ENCODE measurements around the gene KDM5C.
"Not testable (repeated sequence)": the region's sequence is repeated elsewhere in the genome, so short reads cannot be mapped to it uniquely, and the experiment has no call there.

KDM5C gene

DNA sequence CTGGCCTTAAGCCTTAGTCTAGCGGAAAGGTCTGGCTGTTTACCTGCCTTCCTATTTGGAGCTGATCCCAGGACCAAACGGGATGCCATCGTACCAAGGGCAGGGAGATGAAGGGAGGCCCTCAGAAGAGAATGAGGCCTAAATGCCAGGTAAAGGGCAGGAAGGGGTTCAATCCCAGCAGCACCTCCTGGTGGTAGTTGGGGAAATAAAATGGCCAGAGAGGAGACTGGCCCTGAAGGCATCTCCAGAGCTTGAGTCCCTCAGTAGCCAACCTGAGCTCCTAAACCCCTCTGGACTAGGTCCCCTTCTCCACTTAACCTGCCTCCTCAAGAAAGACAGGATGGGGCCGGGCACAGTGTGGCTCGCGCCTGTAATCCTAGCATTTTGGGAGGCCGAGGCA, 53.7 kb downstream of the KDM5C start:
- no peak overlapping the region for H2BK12ac ChIP-seq (ENCODE audit: low read length)
- WGBS (ENCODE audit: extremely low coverage, insufficient coverage, insufficient read length): no CpG with 5 or more reads among the region's 7 CpGs
- no peaks in the 10 kb centered on the region for H3K36me3 ChIP-seq (ENCODE audit: control insufficient read depth in 1 of 2, insufficient read depth in 2 of 2, low read length in 2 of 2)
- no peak overlapping the region for H3K23ac ChIP-seq (ENCODE audit: low read length)
- no peak overlapping the region for H4K8ac ChIP-seq (ENCODE audit: low read depth, low read length)
- no peak overlapping the region for H2BK120ac ChIP-seq (ENCODE audit: insufficient read depth, low read length, poor library complexity)
- H3K4me3 ChIP-seq (ENCODE audit: low read depth, low read length): no peak overlapping the region
- no peaks in the 10 kb centered on the region for H3K4me1 ChIP-seq (ENCODE audit: control insufficient read depth in 1 of 2, insufficient read depth in 2 of 2, low read length in 2 of 2)
- no peak overlapping the region for H2AK5ac ChIP-seq (ENCODE audit: low read length)
- H2BK5ac ChIP-seq (ENCODE audit: low read depth, low read length, poor library complexity): no peak overlapping the region
- H3K27me3 ChIP-seq (ENCODE audit: insufficient read depth, low read length): no peaks in the 10 kb centered on the region
- H3K9me3 ChIP-seq (ENCODE audit: insufficient read depth, low read depth, low read length): no peaks in the 10 kb centered on the region
- H3K18ac ChIP-seq (ENCODE audit: low read length): no peak overlapping the region
- no peaks in the 10 kb centered on the region for H3K79me1 ChIP-seq (ENCODE audit: low read length)
- no peak overlapping the region for H4K91ac ChIP-seq (ENCODE audit: low read depth, low read length)
- no peak overlapping the region for H3K14ac ChIP-seq (ENCODE audit: low read length)
- no peaks in the 10 kb centered on the region for H3K79me2 ChIP-seq (ENCODE audit: control insufficient read depth, insufficient read depth, low read length, poor library complexity)
- H3K4ac ChIP-seq (ENCODE audit: low read depth, low read length): no peak overlapping the region
- no peak overlapping the region for H3K27ac ChIP-seq (ENCODE audit: low read depth, low read length)
- H4K12ac ChIP-seq (ENCODE audit: low read depth, low read length): no peak overlapping the region
- no peak overlapping the region for H2AFZ ChIP-seq (ENCODE audit: insufficient read depth, low read length, poor library complexity)
- no peak overlapping the region for H3K9ac ChIP-seq (ENCODE audit: low read length)
- H3K4me2 ChIP-seq (ENCODE audit: low read length): no peak overlapping the region
- no peak for DNase-seq

DNA sequence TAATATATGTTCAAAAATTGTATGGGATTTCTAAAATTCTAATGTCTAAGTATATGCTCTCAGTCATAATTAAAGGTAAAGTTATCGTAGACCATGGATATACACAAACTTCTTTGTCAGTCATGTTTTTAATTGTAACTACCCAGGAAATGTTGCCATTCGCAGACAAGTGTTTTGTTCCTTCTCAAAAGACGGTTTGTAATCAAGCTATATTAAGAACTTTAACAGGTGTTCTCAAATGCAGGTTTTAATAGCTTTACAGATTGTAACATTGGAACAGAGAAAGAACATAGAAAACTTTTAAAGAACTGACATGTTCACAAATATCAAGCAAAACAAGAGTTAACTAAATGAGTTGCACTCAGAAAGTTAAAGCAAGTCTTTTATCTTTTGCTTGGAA, 58.9 kb downstream of the KDM5C start:
- H3K27me3 ChIP-seq (ENCODE audit: insufficient read depth, low read length): no peaks in the 10 kb centered on the region
- no peak overlapping the region for H4K91ac ChIP-seq (ENCODE audit: low read depth, low read length)
- no peak overlapping the region for H3K27ac ChIP-seq (ENCODE audit: low read depth, low read length)
- no peaks in the 10 kb centered on the region for H3K4me1 ChIP-seq (ENCODE audit: control insufficient read depth in 1 of 2, insufficient read depth in 2 of 2, low read length in 2 of 2)
- no peak for DNase-seq
- H4K12ac ChIP-seq (ENCODE audit: low read depth, low read length): no peak overlapping the region
- H3K23ac ChIP-seq (ENCODE audit: low read length): no peak overlapping the region
- no peak overlapping the region for H3K4me3 ChIP-seq (ENCODE audit: low read depth, low read length)
- no peak overlapping the region for H2BK120ac ChIP-seq (ENCODE audit: insufficient read depth, low read length, poor library complexity)
- no peak overlapping the region for H2BK12ac ChIP-seq (ENCODE audit: low read length)
- H3K4me2 ChIP-seq (ENCODE audit: low read length): no peak overlapping the region
- H3K14ac ChIP-seq (ENCODE audit: low read length): no peak overlapping the region
- H3K4ac ChIP-seq (ENCODE audit: low read depth, low read length): no peak overlapping the region
- H2AFZ ChIP-seq (ENCODE audit: insufficient read depth, low read length, poor library complexity): no peak overlapping the region
- no peaks in the 10 kb centered on the region for H3K79me2 ChIP-seq (ENCODE audit: control insufficient read depth, insufficient read depth, low read length, poor library complexity)
- H3K79me1 ChIP-seq (ENCODE audit: low read length): no peaks in the 10 kb centered on the region
- H3K18ac ChIP-seq (ENCODE audit: low read length): no peak overlapping the region
- no peaks in the 10 kb centered on the region for H3K36me3 ChIP-seq (ENCODE audit: control insufficient read depth in 1 of 2, insufficient read depth in 2 of 2, low read length in 2 of 2)
- no peak overlapping the region for H4K8ac ChIP-seq (ENCODE audit: low read depth, low read length)
- H3K9me3 ChIP-seq (ENCODE audit: insufficient read depth, low read depth, low read length): no peaks in the 10 kb centered on the region
- no peak overlapping the region for H2AK5ac ChIP-seq (ENCODE audit: low read length)
- no CpG with 5 or more reads among the region's 3 CpGs for WGBS (ENCODE audit: extremely low coverage, insufficient coverage, insufficient read length)
- no peak overlapping the region for H2BK5ac ChIP-seq (ENCODE audit: low read depth, low read length, poor library complexity)
- H3K9ac ChIP-seq (ENCODE audit: low read length): no peak overlapping the region

DNA sequence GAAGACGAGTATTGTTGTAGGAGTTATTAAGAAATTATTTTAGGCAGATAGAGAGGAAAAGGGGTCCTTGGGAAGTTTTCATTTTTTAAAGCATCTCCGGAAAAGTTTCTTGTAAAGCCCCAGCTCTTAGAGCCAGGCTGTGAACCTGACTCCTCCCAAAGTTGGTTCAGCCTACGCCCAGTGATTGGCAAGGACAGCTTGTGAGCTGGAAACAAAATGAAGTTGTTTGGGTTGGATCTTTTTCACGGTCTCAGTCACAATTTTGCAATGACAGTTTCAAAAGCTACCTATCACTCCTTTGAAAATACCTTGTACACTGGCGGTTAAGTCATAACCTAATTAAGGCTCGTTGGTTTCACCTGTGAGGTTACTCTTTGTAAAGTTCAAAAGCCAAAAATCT, 60.4 kb downstream of the KDM5C start:
- DNase-seq; H3K27ac ChIP-seq (ENCODE audit: low read depth, low read length); H2AK5ac ChIP-seq (ENCODE audit: low read length); H3K9ac ChIP-seq (ENCODE audit: low read length); H3K9me3 ChIP-seq (ENCODE audit: insufficient read depth, low read depth, low read length); H4K8ac ChIP-seq (ENCODE audit: low read depth, low read length); H3K4me3 ChIP-seq (ENCODE audit: low read depth, low read length); H3K4ac ChIP-seq (ENCODE audit: low read depth, low read length); H3K14ac ChIP-seq (ENCODE audit: low read length); H3K18ac ChIP-seq (ENCODE audit: low read length); H3K4me2 ChIP-seq (ENCODE audit: low read length); H3K79me2 ChIP-seq (ENCODE audit: control insufficient read depth, insufficient read depth, low read length, poor library complexity); H3K23ac ChIP-seq (ENCODE audit: low read length); H3K36me3 ChIP-seq (ENCODE audit: control insufficient read depth in 1 of 2, insufficient read depth in 2 of 2, low read length in 2 of 2); H2BK5ac ChIP-seq (ENCODE audit: low read depth, low read length, poor library complexity); H2BK12ac ChIP-seq (ENCODE audit: low read length); H4K12ac ChIP-seq (ENCODE audit: low read depth, low read length); H2AFZ ChIP-seq (ENCODE audit: insufficient read depth, low read length, poor library complexity); H2BK120ac ChIP-seq (ENCODE audit: insufficient read depth, low read length, poor library complexity); H4K91ac ChIP-seq (ENCODE audit: low read depth, low read length); H3K27me3 ChIP-seq (ENCODE audit: insufficient read depth, low read length); H3K79me1 ChIP-seq (ENCODE audit: low read length); H3K4me1 ChIP-seq (ENCODE audit: control insufficient read depth in 1 of 2, insufficient read depth in 2 of 2, low read length in 2 of 2): not testable (repeated sequence)
- WGBS (ENCODE audit: extremely low coverage, insufficient coverage, insufficient read length): no CpG with 5 or more reads among the region's 6 CpGs

DNA sequence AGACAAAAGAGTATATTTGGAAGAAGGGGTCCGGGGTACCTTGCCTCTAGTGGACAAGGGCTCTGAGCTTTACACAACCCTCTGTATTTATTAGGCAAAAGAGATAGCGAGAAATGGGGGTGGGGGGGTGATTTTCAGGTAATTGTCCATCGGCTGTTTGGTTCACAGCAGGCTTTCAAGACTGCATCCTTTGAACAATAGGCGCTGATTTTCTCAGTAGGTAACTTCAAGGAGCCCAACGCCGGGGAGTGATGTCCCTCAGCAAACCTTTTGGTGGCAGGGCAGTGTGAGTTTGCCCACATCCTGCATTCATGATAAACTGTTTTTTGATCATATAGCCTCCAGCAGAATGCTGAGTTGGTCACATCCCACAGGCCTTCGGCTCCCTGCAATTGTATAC, 61.6 kb downstream of the KDM5C start:
- no peak overlapping the region for H2BK5ac ChIP-seq (ENCODE audit: low read depth, low read length, poor library complexity)
- no peaks in the 10 kb centered on the region for H3K9me3 ChIP-seq (ENCODE audit: insufficient read depth, low read depth, low read length)
- no peaks in the 10 kb centered on the region for H3K27me3 ChIP-seq (ENCODE audit: insufficient read depth, low read length)
- no peak overlapping the region for H4K8ac ChIP-seq (ENCODE audit: low read depth, low read length)
- H2AK5ac ChIP-seq (ENCODE audit: low read length): no peak overlapping the region
- no peak overlapping the region for H2BK12ac ChIP-seq (ENCODE audit: low read length)
- H3K79me1 ChIP-seq (ENCODE audit: low read length): no peaks in the 10 kb centered on the region
- no peak overlapping the region for H2BK120ac ChIP-seq (ENCODE audit: insufficient read depth, low read length, poor library complexity)
- H4K12ac ChIP-seq (ENCODE audit: low read depth, low read length): no peak overlapping the region
- no peak overlapping the region for H2AFZ ChIP-seq (ENCODE audit: insufficient read depth, low read length, poor library complexity)
- H3K18ac ChIP-seq (ENCODE audit: low read length): no peak overlapping the region
- H3K4ac ChIP-seq (ENCODE audit: low read depth, low read length): no peak overlapping the region
- no peaks in the 10 kb centered on the region for H3K79me2 ChIP-seq (ENCODE audit: control insufficient read depth, insufficient read depth, low read length, poor library complexity)
- no peak overlapping the region for H3K9ac ChIP-seq (ENCODE audit: low read length)
- H3K14ac ChIP-seq (ENCODE audit: low read length): no peak overlapping the region
- no peak overlapping the region for H3K23ac ChIP-seq (ENCODE audit: low read length)
- DNase-seq: no peak
- no peak overlapping the region for H3K4me2 ChIP-seq (ENCODE audit: low read length)
- no peak overlapping the region for H4K91ac ChIP-seq (ENCODE audit: low read depth, low read length)
- no peak overlapping the region for H3K27ac ChIP-seq (ENCODE audit: low read depth, low read length)
- no peak overlapping the region for H3K4me3 ChIP-seq (ENCODE audit: low read depth, low read length)
- H3K4me1 ChIP-seq (ENCODE audit: control insufficient read depth in 1 of 2, insufficient read depth in 2 of 2, low read length in 2 of 2): no peaks in the 10 kb centered on the region
- H3K36me3 ChIP-seq (ENCODE audit: control insufficient read depth in 1 of 2, insufficient read depth in 2 of 2, low read length in 2 of 2): no peaks in the 10 kb centered on the region
- WGBS (ENCODE audit: extremely low coverage, insufficient coverage, insufficient read length): no CpG with 5 or more reads among the region's 7 CpGs

All from trophoblast cell (in vitro differentiated cells and primary cell).